Pons (tissue), 1 donor: ENCODE measurements around the gene ARHGEF19.
"Not testable (repeated sequence)": the region's sequence is repeated elsewhere in the genome, so short reads cannot be mapped to it uniquely, and the experiment has no call there.

ENCODE experiments used
- DNase-seq: peaks from one replicate; pipeline ENCODE4 v3.0.0-alpha.2; 2016; ENCODE audit warnings: low spot score

Gene ARHGEF19

GRCh38 chr1:16243936-16244649, 31.6 kb upstream of the ARHGEF19 start:
- peak; percentile 76 for DNase-seq

GRCh38 chr1:16243215-16243610, 30.8 kb upstream of the ARHGEF19 start:
- no peak for DNase-seq

- DNase-seq = no peak
Observed at GRCh38 chr1:16242556-16243214, 30.2 kb upstream of the ARHGEF19 start.

- DNase-seq = no peak
Observed at GRCh38 chr1:16241221-16241708, 28.8 kb upstream of the ARHGEF19 start.

GRCh38 chr1:16239972-16240491, 27.6 kb upstream of the ARHGEF19 start:
- DNase-seq = no peak

GRCh38 chr1:16237343-16237830, 24.9 kb upstream of the ARHGEF19 start:
- DNase-seq = no peak

GRCh38 chr1:16236511-16237342, 24.3 kb upstream of the ARHGEF19 start, which contains the start of gene CPLANE2:
TSS of gene CPLANE2 (minus strand) at chr1:16237183. CDS start at chr1:16236742, 441 bp downstream.
- DNase-seq = peak; percentile 74

GRCh38 chr1:16235944-16236510, 23.6 kb upstream of the ARHGEF19 start:
- peak; percentile 9 for DNase-seq

GRCh38 chr1:16235347-16235746, 22.9 kb upstream of the ARHGEF19 start:
- no peak for DNase-seq

GRCh38 chr1:16233431-16233830, 21.0 kb upstream of the ARHGEF19 start:
- no peak for DNase-seq

GRCh38 chr1:16232316-16232710, 19.9 kb upstream of the ARHGEF19 start:
- DNase-seq = no peak

- no peak for DNase-seq
Observed at GRCh38 chr1:16231331-16232315, 19.2 kb upstream of the ARHGEF19 start.

- DNase-seq = no peak
Observed at GRCh38 chr1:16230744-16231143, 18.3 kb upstream of the ARHGEF19 start.

GRCh38 chr1:16229976-16230740, 17.7 kb upstream of the ARHGEF19 start:
- no peak for DNase-seq

GRCh38 chr1:16226490-16227179, 14.2 kb upstream of the ARHGEF19 start:
- DNase-seq = no peak

- no peak for DNase-seq
Observed at GRCh38 chr1:16226129-16226489, 13.7 kb upstream of the ARHGEF19 start.

- DNase-seq = peak; percentile 23
Observed at GRCh38 chr1:16224472-16224871, 12.0 kb upstream of the ARHGEF19 start.

GRCh38 chr1:16222716-16223115, 10.3 kb upstream of the ARHGEF19 start:
- not testable (repeated sequence) for DNase-seq

GRCh38 chr1:16221499-16221898, 9.0 kb upstream of the ARHGEF19 start:
- DNase-seq = no peak
